Measurements from ENCODE around the gene PLN.

The PLN gene

DNA sequence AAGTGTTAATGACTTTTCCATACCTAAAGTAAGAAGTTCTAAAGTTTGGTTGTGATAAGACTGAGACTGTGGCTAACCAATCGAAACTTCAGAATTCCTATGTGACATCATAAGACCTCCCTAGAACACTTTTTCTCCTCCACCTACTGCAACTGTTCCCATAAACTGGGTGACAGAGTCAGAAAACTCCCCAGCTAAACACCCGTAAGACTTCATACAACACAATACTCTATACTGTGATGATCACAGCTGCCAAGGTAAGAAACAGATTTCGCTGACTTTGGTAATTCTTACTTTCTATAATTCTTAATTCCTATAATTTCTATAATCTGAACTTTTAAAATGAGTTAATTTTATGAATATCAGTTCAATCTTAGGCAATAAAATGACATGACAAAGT, at the start of gene PLN:
Gene PLN, plus strand, starts transcription at position 161 of the 400 bp plus-strand sequence. CDS start 10,626 bp downstream, outside the sequence.
- Histone ChIP-seq H3K27me3 (ENCODE audit: control insufficient read depth, insufficient read depth, low read length) (no peaks in the 10 kb centered on the region), H3K36me3 (ENCODE audit: control insufficient read depth, insufficient read depth, low read length) (no peaks in the 10 kb centered on the region), H3K27ac (ENCODE audit: low read depth, low read length) (peak within 1 kb of the TSS; percentile 91), H3K4me3 (ENCODE audit: low read length) (peak within 1 kb of the TSS; percentile 54), H3K9ac (ENCODE audit: low read length) (no peak within 1 kb of the TSS), H3K4me1 (ENCODE audit: control insufficient read depth, insufficient read depth, low read length) (peaks cover 5% of the 10 kb centered on the region)

DNA sequence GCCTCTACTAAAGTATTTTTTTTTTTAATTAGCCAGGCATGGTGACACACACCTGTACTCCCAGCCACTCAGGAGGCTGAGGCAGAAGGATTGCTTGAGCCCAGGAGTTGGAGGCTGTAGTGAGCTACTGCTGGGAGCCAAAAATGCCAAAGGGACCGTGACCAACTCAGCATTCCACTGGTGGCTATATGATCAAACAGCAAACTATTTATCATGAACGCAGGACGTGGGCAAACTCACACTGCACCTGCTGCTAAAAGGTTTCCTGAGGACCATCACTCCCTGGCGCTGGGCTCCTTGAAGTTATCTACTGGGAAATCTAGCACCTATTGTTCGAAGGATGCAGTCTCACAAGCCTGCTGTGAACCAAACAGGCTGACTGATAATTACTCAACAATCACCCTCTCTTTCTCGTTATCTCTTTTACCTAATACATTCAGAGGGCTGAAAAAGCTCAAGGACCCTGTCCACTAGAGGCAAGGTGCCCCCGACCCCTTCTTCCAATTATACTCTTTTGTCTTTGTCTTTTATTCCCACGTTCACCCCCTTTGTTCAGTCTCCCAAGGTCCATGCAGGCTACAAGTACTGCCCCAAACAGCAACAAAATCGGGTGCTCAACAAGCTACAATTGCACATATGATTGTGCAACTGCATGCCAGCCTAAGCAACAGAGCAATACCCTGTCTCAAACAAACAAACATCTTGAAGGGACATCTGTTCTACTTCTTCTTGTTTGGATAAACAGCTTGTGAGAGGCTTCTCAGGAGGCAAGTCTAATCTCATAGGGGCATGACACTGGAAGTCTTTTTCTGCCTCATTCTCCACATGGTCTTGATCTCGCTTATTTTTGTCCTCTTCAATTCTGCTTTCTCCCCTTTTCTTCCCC, 47.7 kb upstream of the PLN start:
- Histone ChIP-seq H3K27ac (ENCODE audit: low read depth, low read length) (no peak overlapping the region), H3K4me1 (ENCODE audit: control insufficient read depth, insufficient read depth, low read length) (no peaks in the 10 kb centered on the region), H3K4me3 (ENCODE audit: low read length) (no peak overlapping the region), H3K36me3 (ENCODE audit: control insufficient read depth, insufficient read depth, low read length) (peaks cover 2% of the 10 kb centered on the region), H3K9ac (ENCODE audit: low read length) (no peak overlapping the region), H3K27me3 (ENCODE audit: control insufficient read depth, insufficient read depth, low read length) (no peaks in the 10 kb centered on the region)

DNA sequence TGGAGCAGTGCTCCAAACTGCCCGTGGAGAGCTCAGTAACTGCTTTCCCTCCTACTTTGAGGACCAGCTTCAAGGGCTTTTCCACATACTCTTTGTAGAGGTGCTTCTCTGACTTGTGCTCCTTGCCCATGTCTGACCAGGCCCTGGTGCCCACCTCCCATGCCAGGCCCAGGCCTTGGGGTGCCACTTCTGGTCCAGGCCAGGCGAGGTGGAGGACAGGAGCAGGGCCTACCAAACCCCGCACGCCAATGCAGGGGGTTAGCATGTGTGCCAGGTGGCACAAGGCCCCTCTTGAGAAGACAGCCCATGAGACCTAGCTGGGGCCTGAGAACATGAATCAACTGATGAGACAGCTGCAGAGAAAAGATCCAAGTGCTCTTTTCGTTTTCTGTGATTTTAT, 47.0 kb upstream of the PLN start:
- Histone ChIP-seq H3K27ac (ENCODE audit: low read depth, low read length) (no peak overlapping the region), H3K4me3 (ENCODE audit: low read length) (no peak overlapping the region), H3K4me1 (ENCODE audit: control insufficient read depth, insufficient read depth, low read length) (no peaks in the 10 kb centered on the region), H3K9ac (ENCODE audit: low read length) (no peak overlapping the region), H3K36me3 (ENCODE audit: control insufficient read depth, insufficient read depth, low read length) (peaks cover 2% of the 10 kb centered on the region), H3K27me3 (ENCODE audit: control insufficient read depth, insufficient read depth, low read length) (no peaks in the 10 kb centered on the region)

DNA sequence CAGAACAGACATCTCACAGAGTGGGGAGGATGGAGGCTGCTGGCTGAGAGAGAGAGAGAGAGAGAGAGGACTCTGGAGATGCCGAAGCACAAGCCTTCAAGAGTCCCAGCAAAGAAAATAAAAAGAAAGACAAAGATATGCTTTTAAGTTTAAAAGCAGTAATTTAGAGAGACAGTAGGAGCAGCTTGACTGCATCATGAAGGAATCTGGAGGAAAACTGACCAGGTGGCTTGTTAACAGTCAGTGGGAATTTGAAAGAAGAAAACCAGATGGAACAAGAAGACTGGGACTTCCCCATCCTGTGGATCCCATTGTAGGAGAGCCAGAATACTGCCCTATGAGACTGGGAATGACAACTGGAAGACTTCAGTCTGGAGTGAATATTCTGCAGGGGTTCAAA, 46.3 kb upstream of the PLN start:
- Histone ChIP-seq H3K36me3 (ENCODE audit: control insufficient read depth, insufficient read depth, low read length) (peaks cover under 1% of the 10 kb centered on the region), H3K27ac (ENCODE audit: low read depth, low read length) (no peak overlapping the region), H3K4me1 (ENCODE audit: control insufficient read depth, insufficient read depth, low read length) (no peaks in the 10 kb centered on the region), H3K27me3 (ENCODE audit: control insufficient read depth, insufficient read depth, low read length) (no peaks in the 10 kb centered on the region), H3K4me3 (ENCODE audit: low read length) (no peak overlapping the region), H3K9ac (ENCODE audit: low read length) (no peak overlapping the region)

DNA sequence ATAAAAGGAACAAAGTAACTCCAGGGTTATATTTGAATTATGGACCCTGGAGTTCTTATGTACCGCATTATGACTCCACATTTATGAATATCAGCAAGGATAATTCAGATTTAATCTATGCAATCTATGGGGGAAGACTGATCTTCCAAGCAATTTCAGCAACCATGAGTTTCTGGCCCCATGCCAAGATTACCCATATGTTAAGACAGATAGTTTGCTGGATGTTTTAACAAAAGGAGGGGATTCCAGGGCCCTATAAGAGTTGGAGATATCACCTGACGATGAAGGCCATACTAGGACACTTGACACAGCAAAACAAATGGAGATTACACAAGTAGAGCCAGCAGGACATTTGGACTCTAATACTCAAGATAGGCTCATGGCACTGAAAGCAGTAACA, 45.9 kb upstream of the PLN start:
- Histone ChIP-seq H3K4me1 (ENCODE audit: control insufficient read depth, insufficient read depth, low read length) (no peaks in the 10 kb centered on the region), H3K4me3 (ENCODE audit: low read length) (no peak overlapping the region), H3K36me3 (ENCODE audit: control insufficient read depth, insufficient read depth, low read length) (no peaks in the 10 kb centered on the region), H3K27ac (ENCODE audit: low read depth, low read length) (no peak overlapping the region), H3K9ac (ENCODE audit: low read length) (no peak overlapping the region), H3K27me3 (ENCODE audit: control insufficient read depth, insufficient read depth, low read length) (no peaks in the 10 kb centered on the region)

DNA sequence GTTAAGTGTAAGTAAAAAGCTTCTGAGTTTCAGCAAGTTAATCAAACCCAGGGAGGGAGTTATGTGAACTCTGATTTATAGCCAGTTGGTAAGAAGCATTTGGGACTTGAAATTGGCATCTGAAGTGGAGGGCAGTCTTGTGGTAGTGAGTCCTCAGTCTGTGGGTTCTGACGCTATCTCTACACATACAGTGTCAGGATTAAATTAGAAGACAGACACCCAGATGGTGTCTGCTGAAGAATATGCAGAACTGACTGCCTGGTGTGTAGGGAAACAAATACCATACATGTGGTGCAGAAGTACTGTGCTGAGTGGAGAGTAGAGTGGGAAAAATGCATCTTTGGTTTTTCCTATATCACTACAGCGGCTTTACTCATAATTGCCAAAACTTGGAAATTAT, 43.5 kb upstream of the PLN start:
- H3K27ac ChIP-seq (ENCODE audit: low read depth, low read length): no peak overlapping the region
- no peaks in the 10 kb centered on the region for H3K36me3 ChIP-seq (ENCODE audit: control insufficient read depth, insufficient read depth, low read length)

DNA sequence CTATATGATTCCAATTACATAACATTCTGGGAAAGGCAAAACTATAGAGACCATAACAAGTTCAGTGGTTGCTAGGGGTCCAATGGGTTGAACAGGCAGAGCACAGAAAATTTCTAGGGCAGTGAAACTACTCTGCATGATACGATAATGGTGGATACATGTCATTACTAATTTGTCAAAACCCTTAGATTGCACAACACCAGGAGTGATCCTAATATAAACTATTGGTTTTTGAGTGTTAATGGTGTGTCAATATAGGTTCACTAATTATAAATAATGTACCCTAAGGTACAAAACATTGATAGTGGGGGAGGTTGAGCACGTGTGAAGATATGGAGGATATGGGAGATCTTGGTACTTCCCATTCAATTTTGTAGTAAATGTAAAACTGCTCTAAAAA, 42.4 kb upstream of the PLN start:
- Histone ChIP-seq H3K27ac (ENCODE audit: low read depth, low read length) (no peak overlapping the region), H3K9ac (ENCODE audit: low read length) (no peak overlapping the region), H3K4me3 (ENCODE audit: low read length) (no peak overlapping the region), H3K4me1 (ENCODE audit: control insufficient read depth, insufficient read depth, low read length) (no peaks in the 10 kb centered on the region), H3K36me3 (ENCODE audit: control insufficient read depth, insufficient read depth, low read length) (no peaks in the 10 kb centered on the region), H3K27me3 (ENCODE audit: control insufficient read depth, insufficient read depth, low read length) (no peaks in the 10 kb centered on the region)

More for the DNA sequence above, 43.5 kb upstream of the PLN start:
- Histone ChIP-seq H3K9ac (ENCODE audit: low read length) (no peak overlapping the region), H3K27me3 (ENCODE audit: control insufficient read depth, insufficient read depth, low read length) (no peaks in the 10 kb centered on the region), H3K4me3 (ENCODE audit: low read length) (no peak overlapping the region), H3K4me1 (ENCODE audit: control insufficient read depth, insufficient read depth, low read length) (no peaks in the 10 kb centered on the region)

DNA sequence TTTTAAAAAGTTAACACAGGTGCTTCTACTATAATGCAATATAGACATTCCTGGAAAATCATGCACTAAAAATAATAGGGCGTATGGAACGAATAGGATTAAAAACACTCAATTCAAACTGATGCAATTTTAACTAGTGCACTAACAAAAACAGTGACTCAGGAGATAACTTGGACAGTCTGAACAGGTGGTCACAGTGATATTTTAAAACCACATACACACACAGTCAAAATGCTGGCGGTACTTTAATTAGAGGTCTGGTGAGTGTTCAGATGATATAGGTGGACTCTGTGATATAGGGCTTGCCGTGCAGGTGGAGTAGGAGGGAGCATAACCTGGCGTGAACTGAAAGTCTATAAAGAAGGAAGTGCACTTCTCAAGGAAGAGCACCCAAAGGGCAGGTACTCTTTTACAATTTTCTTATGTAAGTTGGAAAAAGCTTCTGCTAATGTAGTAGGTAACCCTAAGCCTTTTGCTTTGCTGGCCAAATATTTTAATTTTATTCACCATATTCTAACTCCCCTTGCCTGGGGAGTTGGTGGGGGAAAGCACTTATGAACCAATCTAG, 41.9 kb upstream of the PLN start:
- H3K27me3 ChIP-seq (ENCODE audit: control insufficient read depth, insufficient read depth, low read length): no peaks in the 10 kb centered on the region
- H3K4me3 ChIP-seq (ENCODE audit: low read length): no peak overlapping the region
- H3K36me3 ChIP-seq (ENCODE audit: control insufficient read depth, insufficient read depth, low read length): no peaks in the 10 kb centered on the region
- no peak overlapping the region for H3K9ac ChIP-seq (ENCODE audit: low read length)
- H3K27ac ChIP-seq (ENCODE audit: low read depth, low read length): no peak overlapping the region
- H3K4me1 ChIP-seq (ENCODE audit: control insufficient read depth, insufficient read depth, low read length): peaks cover under 1% of the 10 kb centered on the region

DNA sequence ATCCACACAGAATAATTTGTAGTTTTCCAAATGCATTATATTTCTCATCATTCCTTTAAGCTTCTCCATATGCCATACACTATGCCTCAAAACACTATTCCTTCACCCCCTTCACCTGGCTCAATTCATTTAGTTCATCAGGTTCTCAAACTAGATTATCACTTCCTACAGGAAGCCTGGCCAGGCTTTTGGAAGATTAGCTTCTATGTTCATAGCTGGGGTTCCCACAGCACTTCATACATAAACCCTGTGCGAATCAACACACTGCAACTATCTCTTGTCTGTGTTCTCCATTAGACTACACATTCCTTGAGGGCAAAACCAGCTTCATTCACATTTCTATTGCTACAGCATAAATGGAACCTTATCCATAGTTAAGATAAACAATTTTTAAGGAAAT, 40.5 kb upstream of the PLN start:
- Histone ChIP-seq H3K27me3 (ENCODE audit: control insufficient read depth, insufficient read depth, low read length) (no peaks in the 10 kb centered on the region), H3K4me3 (ENCODE audit: low read length) (no peak overlapping the region), H3K27ac (ENCODE audit: low read depth, low read length) (no peak overlapping the region), H3K36me3 (ENCODE audit: control insufficient read depth, insufficient read depth, low read length) (no peaks in the 10 kb centered on the region), H3K9ac (ENCODE audit: low read length) (no peak overlapping the region), H3K4me1 (ENCODE audit: control insufficient read depth, insufficient read depth, low read length) (peaks cover 5% of the 10 kb centered on the region)

DNA sequence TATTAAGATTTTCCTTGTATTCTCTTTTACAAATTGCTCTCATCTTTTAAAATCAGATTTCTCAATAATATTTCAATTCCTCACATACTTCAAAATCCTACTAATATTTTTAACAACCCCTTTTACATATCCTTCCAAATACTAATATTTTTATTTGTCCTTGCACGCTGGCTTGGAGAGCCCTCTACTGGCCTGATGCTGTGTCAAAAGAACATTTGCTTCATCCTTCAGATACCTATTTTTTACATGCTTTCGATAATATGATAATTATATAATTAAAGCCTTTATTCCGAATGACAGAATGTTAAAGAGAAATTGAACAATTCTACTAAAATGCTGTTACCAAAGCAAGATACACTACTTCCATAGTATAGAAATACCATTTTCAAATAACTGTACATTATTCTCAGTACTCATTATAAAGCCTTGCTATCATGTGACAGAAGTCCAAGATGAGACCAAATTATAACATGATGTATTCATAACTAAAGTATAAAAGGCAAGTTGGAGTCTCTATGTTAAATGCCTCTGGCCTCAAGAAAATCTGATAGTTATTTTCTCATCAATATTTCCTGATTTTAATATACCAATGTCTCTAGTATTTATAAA, 39.0 kb upstream of the PLN start:
- H3K36me3 ChIP-seq (ENCODE audit: control insufficient read depth, insufficient read depth, low read length): no peaks in the 10 kb centered on the region
- H3K27ac ChIP-seq (ENCODE audit: low read depth, low read length): no peak overlapping the region
- no peak overlapping the region for H3K9ac ChIP-seq (ENCODE audit: low read length)
- H3K27me3 ChIP-seq (ENCODE audit: control insufficient read depth, insufficient read depth, low read length): no peaks in the 10 kb centered on the region
- H3K4me1 ChIP-seq (ENCODE audit: control insufficient read depth, insufficient read depth, low read length): peaks cover 5% of the 10 kb centered on the region
- H3K4me3 ChIP-seq (ENCODE audit: low read length): no peak overlapping the region

DNA sequence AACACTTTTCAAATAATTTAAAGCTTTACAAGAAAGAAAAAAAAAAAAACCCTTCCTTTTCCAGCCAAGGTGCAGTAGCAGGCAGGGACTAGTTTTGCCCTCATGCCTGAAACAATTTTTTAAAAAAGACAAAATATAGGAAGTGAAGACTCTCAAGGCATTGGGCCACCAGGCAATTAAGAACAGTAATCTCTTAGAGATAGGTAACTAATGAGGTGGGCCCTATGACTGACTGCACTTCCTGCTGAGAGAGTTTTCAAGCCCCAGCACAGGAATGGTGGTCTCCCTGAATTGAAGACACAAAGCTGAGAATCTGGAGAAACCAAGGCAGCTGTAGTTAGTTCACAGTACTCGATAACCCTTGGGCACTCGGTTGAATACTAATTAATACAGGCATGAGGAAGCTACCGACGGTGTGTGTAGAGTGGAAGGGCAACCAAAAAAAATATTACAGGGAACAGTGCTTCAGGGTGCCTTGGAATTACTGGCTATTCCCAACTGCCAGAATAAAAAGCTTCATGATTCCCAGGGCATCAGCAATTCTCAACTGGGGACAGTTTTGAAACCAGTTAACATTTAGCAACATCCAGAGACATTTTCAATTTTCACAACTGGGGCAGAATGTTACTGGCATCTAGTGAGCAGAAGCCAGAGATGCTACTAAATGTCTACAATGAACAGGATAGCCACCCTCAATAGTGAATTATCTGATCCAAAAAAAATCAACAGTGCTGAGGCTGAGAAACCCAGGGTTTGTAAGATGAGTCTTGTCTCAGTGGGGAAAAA, 36.0 kb upstream of the PLN start:
- Histone ChIP-seq H3K27me3 (ENCODE audit: control insufficient read depth, insufficient read depth, low read length) (no peaks in the 10 kb centered on the region), H3K27ac (ENCODE audit: low read depth, low read length) (no peak overlapping the region), H3K4me1 (ENCODE audit: control insufficient read depth, insufficient read depth, low read length) (peaks cover 5% of the 10 kb centered on the region), H3K9ac (ENCODE audit: low read length) (no peak overlapping the region), H3K4me3 (ENCODE audit: low read length) (no peak overlapping the region), H3K36me3 (ENCODE audit: control insufficient read depth, insufficient read depth, low read length) (no peaks in the 10 kb centered on the region)

DNA sequence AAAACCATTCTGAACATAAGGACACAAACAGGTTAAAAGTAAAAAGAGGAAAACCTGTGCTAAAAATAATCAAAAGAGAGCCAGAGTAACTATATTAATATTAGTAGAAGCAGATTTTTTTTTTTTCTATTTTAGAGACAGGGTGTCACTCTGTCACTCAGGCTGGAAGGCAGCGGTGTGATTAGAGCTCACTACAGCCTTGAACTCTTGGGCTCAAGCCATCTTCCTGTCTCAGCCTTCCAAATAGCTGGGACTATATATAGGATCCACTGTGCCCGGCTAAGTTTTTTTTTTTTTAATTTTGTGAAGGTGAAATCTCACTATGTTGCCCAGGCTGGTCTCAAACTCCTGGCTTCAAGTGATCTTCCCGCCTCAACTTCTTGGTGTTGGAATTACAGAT, 33.4 kb upstream of the PLN start:
- no peaks in the 10 kb centered on the region for H3K27me3 ChIP-seq (ENCODE audit: control insufficient read depth, insufficient read depth, low read length)
- H3K36me3 ChIP-seq (ENCODE audit: control insufficient read depth, insufficient read depth, low read length): no peaks in the 10 kb centered on the region
- no peak overlapping the region for H3K27ac ChIP-seq (ENCODE audit: low read depth, low read length)
- no peak overlapping the region for H3K4me3 ChIP-seq (ENCODE audit: low read length)
- H3K9ac ChIP-seq (ENCODE audit: low read length): no peak overlapping the region
- H3K4me1 ChIP-seq (ENCODE audit: control insufficient read depth, insufficient read depth, low read length): peaks cover 5% of the 10 kb centered on the region
